Epithelial cell of esophagus (primary cell): ENCODE results near the gene FNDC11.

Experiments
- DNase-seq: peaks from one replicate; pipeline ENCODE4 v3.0.0; 2010; ENCODE audit warnings: low read depth
- H3K4me3 ChIP-seq: 2 replicates; pipeline ENCODE4 v1.5.1; 2011; ENCODE audit warnings: mild to moderate bottlenecking, low read length, control low read depth
- TF ChIP-seq, protein P1 (sequence below): IDR thresholded peaks from 2 replicates; pipeline ENCODE4 v1.5.1; 2011; ENCODE audit warnings: low read depth, mild to moderate bottlenecking, low read length, control low read depth, inconsistent platforms; ENCODE audit not compliant: insufficient read depth; ENCODE audit errors: missing control alignments

Gene FNDC11, protein sequence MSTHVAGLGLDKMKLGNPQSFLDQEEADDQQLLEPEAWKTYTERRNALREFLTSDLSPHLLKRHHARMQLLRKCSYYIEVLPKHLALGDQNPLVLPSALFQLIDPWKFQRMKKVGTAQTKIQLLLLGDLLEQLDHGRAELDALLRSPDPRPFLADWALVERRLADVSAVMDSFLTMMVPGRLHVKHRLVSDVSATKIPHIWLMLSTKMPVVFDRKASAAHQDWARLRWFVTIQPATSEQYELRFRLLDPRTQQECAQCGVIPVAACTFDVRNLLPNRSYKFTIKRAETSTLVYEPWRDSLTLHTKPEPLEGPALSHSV

DNA sequence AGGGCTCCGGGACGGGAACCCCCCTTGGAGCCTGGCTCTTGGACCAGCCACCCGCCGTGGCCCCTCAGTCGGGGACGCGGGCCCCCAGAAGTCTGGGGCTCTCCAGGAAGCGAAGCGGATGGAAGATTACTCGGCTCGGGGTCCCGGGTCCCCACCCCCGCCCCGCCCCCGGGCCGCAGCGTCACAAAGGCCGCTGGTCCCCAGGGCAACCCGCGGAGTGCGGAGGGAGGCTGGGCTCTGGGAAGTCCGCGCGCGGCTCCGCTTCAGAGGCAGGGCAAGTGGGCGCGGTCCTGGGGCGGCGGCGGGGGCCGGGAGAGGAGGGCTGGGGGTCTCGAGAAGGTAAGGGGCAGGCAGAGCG is at the start of gene FNDC11:
FNDC11 (plus strand) TSS at position 227 of the 358 bp plus-strand sequence. CDS start 1,505 bp downstream, outside the sequence.
- peak; percentile 20 for DNase-seq
- H3K4me3 ChIP-seq: peak within 1 kb of the TSS; percentile 44
- TF ChIP-seq, protein P1, sequence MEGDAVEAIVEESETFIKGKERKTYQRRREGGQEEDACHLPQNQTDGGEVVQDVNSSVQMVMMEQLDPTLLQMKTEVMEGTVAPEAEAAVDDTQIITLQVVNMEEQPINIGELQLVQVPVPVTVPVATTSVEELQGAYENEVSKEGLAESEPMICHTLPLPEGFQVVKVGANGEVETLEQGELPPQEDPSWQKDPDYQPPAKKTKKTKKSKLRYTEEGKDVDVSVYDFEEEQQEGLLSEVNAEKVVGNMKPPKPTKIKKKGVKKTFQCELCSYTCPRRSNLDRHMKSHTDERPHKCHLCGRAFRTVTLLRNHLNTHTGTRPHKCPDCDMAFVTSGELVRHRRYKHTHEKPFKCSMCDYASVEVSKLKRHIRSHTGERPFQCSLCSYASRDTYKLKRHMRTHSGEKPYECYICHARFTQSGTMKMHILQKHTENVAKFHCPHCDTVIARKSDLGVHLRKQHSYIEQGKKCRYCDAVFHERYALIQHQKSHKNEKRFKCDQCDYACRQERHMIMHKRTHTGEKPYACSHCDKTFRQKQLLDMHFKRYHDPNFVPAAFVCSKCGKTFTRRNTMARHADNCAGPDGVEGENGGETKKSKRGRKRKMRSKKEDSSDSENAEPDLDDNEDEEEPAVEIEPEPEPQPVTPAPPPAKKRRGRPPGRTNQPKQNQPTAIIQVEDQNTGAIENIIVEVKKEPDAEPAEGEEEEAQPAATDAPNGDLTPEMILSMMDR: no peak

DNA sequence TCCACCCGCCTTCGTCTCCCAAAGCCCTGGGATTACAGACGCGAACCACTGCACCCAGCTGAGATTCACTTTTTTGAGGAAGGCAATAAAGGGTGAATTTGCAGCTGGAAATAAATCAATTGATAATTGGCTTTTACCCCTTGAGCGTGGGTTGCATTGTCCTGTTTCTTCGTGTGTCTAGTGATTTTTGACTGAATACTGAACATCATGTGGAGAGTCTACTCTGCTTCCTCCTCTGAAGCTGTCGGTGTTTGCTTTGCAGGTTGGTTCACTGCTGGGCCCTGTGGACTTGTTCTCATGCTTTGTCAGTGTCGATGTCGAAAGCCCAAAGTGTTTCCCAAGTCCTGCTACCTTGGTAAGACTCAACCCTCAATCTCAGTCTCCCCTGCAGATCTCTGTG is 49.3 kb upstream of the FNDC11 start:
- no peak overlapping the region for H3K4me3 ChIP-seq
- TF ChIP-seq, protein P1: no peak
- no peak for DNase-seq

DNA sequence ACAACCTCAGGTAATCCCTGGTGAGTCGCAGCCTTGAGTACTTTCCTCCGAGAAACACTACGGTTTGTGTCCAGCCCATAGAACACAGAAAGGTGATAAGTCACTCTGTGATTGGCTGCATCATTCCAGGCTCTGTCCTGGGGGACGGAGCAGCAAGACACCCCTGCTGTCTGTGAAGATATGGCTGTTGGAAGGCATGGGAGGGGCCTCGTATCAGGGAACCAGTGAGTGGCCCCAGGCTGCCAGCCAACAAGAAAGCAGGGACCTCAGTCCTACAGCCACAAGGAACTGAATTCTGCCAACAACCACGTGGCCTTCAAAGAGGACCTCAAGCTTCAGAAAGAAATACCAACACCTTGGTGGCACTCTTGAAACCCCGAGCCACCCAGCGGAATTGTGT is 48.7 kb upstream of the FNDC11 start:
- no peak overlapping the region for H3K4me3 ChIP-seq
- no peak for DNase-seq
- TF ChIP-seq, protein P1: no peak

DNA sequence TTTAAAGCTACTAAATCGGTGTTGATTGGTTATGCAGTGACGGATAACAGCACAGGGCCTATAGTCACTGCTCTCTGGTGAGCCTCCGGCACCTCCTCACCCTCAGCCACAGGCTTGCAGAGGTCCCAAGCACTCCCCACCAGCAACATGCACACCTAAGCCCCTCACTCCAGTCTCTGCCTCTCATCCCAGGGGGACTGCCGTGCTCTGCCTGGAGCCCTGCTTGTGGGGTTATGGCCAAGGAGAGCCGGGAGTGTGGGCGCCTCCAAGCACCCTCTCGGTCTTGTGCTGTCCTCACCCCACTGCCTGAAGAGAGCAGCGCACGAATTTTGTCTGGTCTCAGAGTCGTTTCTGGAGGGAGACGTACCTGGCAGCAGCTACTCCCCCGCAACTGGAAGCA is 48.2 kb upstream of the FNDC11 start:
- H3K4me3 ChIP-seq: no peak overlapping the region
- DNase-seq: no peak
- TF ChIP-seq, protein P1: no peak

DNA sequence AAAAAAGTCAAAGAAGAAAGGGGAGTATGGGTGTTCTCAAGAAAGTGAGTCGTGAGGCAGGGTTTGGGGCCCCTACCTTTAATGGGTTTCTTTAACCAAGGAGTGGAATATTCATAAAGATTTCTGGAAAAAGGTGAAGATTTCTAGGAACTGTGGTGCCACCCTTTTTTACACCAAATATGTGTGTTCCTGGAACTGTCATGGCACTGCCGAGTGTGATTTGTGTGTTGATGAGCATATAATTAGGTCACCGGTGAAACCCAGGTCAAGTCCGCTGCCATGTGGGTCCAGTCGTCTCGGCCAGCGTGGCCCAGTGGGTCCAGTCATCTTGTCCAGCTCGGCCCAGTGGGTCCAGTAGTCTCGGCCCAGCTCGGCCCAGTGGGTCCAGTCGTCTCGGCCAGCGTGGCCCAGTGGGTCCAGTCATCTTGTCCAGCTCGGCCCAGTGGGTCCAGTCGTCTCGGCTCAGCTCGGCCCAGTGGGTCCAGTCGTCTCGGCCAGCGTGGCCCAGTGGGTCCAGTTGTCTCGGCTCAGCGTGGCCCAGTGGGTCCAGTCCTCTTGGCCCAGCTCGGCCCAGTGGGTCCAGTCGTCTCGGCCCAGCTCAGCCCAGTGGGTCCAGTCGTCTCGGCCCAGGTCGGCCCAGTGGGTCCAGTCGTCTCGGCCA is 46.7 kb upstream of the FNDC11 start:
- no peak overlapping the region for H3K4me3 ChIP-seq
- DNase-seq: no peak
- TF ChIP-seq, protein P1: no peak

DNA sequence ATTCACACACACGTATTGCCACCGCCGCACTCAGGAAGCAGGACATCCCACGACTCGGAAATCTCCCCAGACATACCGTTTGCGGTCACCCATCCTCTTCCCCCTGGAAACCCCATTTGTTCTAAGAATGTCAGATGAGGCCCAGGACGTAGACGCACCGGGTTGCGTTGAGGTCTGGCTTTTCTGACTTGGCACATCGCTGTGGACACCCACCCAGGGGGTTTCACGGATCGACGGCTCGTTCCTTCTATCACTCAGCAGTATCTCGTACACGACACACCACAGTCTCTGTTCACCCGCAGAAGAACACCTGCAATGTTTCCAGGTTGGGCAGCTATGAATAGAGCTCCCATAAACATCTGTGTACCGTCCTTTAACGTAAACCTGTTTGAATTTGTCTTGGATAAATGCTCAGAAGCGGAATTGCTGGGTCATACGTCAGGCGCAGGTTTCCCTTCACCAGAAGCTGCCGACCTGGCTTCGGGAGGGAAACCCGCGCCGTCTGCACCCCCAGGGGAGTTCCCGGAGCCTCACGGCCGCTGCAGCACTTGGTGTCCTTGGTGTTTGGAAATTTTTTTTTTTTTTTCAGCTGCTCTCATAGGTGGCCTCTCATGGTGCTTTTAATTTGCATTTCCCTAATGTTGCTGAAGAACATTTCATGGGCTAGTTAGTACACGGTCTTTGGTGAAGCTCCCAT is 45.7 kb upstream of the FNDC11 start:
- TF ChIP-seq, protein P1: no peak
- DNase-seq: no peak
- H3K4me3 ChIP-seq: no peak overlapping the region
